ENCODE measurements around the gene INSRR.
A peak's percentile ranks its signal among the peaks of the same experiment; 100 is the strongest.

The INSRR gene

DNA sequence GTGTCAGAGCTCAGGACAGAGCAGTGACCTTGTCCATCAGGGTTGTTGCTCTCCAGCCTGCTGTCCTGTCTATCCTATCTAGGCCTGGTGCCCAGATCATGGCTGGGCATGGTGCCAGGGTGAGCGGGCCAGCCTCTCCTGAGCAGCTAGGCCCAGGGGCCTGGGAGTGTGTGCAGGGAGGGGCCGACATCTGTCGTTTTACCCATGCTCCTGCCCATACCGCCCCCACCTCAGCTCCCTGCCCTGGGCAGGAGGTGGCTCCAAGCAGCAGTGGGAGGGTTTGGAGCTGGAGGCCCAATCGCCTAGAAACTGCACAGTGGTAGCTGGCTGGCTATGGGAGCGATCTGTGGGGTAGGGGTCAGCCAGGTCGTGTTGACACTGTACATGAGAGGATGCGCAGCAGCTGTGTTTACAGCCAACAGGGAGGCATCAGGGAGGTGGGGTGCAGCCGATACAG lies 6.5 kb downstream of the INSRR start:
- DNase-seq (ENCODE audit: low read depth), result no peak
- TF ChIP-seq, protein P1, sequence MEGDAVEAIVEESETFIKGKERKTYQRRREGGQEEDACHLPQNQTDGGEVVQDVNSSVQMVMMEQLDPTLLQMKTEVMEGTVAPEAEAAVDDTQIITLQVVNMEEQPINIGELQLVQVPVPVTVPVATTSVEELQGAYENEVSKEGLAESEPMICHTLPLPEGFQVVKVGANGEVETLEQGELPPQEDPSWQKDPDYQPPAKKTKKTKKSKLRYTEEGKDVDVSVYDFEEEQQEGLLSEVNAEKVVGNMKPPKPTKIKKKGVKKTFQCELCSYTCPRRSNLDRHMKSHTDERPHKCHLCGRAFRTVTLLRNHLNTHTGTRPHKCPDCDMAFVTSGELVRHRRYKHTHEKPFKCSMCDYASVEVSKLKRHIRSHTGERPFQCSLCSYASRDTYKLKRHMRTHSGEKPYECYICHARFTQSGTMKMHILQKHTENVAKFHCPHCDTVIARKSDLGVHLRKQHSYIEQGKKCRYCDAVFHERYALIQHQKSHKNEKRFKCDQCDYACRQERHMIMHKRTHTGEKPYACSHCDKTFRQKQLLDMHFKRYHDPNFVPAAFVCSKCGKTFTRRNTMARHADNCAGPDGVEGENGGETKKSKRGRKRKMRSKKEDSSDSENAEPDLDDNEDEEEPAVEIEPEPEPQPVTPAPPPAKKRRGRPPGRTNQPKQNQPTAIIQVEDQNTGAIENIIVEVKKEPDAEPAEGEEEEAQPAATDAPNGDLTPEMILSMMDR (IDR thresholded peaks at IDR 0.05; ENCODE audit: low read depth, low read length, missing control alignments), result no peak

DNA sequence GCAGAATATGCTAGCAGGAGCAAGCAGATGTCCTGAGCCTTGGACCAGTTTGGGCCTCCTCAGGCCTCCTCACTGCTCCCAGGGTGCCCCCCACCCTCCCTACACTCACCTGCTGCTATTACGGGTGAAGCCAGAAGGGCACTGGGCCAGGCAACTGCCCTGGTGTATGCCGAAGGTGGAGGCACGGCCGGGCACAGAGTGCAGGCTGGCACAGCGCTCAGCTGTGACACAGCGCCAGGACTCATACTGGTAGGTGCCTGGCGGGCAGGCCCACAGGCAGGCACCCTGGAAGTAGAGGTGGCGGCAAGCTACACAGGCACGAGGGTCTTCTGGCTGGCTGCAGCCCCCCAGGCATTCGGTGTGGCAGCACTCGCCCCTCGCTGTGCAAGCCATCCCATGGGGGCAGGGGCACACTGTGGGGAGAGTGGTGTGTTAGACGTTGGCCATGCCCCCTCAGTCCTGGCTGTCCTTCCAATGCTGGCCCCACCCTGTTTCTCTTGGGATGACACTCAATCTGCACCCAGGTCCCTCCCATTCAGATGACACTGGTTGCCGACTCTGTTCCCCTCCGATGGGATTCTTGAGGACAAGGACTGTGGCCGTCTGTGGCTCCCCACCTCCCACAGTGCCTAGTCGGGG lies 7.0 kb downstream of the INSRR start:
- DNase-seq (ENCODE audit: low read depth), result no peak
- TF ChIP-seq, protein P1 (IDR thresholded peaks at IDR 0.05; ENCODE audit: low read depth, low read length, missing control alignments), result no peak
- no peak overlapping the region for H3K4me3 ChIP-seq (ENCODE audit: low read depth, low read length)
- in situ Hi-C loops (cut with HindIII; ENCODE audit: low sequenced_read_pairs), result no loop called here

More for the DNA sequence above, 6.5 kb downstream of the INSRR start:
- in situ Hi-C loops (cut with HindIII; ENCODE audit: low sequenced_read_pairs), result no loop called here
- H3K4me3 ChIP-seq (ENCODE audit: low read depth, low read length), result no peak overlapping the region

DNA sequence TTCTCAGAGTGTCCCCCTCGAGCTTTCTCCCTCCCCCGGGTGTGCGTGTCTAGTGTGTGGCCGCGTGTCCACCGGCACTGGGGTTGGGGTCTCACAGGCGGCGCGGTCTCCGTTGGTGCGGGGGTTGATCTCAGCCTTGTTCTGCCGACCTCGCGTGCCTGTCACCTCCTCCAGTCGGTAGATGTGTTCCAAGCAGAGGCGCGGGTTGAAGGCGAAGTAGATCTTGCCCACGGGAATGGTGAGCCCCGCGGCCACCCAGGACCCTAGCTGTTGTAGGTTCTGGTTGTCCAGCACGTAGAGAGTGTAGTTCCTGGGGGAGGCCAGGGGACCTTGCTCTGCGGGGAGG lies 9.8 kb downstream of the INSRR start:
- H3K4me3 ChIP-seq (ENCODE audit: low read depth, low read length), result no peak overlapping the region

DNA sequence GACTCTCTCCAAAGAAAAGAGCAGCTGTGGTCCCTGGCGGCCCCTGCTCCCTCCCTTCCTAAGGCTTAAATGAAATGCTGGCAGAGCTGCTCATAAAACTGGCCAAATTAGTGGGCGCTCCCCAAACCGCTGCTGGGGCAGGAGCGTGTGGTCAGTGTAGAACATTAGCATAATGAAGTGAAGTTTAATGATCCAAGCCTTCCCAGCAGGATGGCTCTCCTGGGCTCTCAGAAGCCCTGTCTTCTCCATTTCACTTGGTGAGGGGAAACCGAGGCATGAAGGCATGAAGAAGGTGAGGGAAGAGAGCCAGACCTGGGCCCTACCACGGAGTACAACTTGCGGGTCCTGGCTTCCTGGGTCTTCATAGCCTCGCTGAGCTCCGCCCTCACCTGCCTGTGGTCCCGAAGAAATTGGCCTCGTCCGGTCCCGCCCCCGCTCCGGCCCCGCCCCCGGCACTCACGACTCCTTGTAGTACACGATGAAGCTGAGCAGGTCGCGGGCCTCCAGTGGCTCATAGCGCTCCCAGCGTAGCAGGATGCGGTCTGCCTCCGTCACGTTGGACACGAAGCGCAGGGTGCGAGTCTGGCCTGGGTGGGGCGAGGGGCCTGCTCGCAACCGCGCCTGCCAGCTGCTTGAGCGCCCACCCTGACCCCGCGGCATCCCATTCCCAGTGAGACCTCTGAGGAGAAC lies 10.3 kb downstream of the INSRR start:
- in situ Hi-C loops (cut with HindIII; ENCODE audit: low sequenced_read_pairs), result no loop called here

More for the DNA sequence above, 9.8 kb downstream of the INSRR start:
- TF ChIP-seq, protein P1 (IDR thresholded peaks at IDR 0.05; ENCODE audit: low read depth, low read length, missing control alignments), result no peak
- in situ Hi-C loops (cut with HindIII; ENCODE audit: low sequenced_read_pairs), result no loop called here
- no peak for DNase-seq (ENCODE audit: low read depth)

DNA sequence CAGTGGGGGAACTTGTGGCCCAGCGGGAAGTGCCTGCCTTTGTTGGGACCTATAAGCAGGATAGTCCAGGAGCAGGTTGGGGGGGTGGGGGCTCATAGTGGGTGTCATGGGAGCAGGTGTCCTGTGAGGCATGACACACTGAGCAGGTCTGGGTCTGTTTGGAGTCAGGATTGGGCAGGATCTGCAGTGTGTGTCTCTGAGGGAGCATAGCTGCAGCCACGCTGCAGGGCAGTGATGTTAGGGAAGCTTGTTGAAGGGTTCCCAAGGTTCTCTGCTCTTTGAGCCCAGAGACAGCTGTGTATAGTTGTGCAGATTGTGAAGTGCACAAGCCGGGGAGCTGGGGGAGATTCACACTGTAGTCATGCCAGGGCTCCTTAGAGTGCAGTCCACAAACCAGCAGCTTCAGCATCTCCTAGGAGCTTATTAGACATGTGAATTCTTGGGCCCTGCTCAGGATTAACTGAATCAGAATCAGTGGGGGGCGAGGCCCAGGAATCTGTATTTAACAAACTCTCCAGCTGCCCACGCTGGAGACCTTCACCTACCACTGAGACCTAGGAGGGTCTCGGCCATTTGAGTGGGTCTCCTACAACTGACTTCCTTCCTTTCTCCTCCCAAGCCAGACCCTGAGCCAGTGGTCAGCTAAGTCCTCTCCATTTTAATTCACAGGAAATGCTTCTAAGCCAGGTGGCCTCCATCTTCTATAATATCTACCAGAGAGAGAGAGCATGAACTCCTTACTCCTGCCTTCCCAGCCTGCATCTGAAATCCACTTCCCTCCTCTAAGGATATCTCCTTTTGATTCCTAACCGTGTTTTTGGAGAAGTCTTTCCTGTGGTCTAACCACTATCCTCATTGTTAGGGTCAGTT lies 11.1 kb downstream of the INSRR start:
- TF ChIP-seq, protein P1 (IDR thresholded peaks at IDR 0.05; ENCODE audit: low read depth, low read length, missing control alignments), result no peak
- in situ Hi-C loops (cut with HindIII; ENCODE audit: low sequenced_read_pairs), result no loop called here
- no peak overlapping the region for H3K4me3 ChIP-seq (ENCODE audit: low read depth, low read length)
- DNase-seq (ENCODE audit: low read depth), result no peak

More for the DNA sequence above, 10.3 kb downstream of the INSRR start:
- DNase-seq (ENCODE audit: low read depth), result peak; percentile 70
- no peak overlapping the region for H3K4me3 ChIP-seq (ENCODE audit: low read depth, low read length)
- TF ChIP-seq, protein P1 (IDR thresholded peaks at IDR 0.05; ENCODE audit: low read depth, low read length, missing control alignments), result no peak

DNA sequence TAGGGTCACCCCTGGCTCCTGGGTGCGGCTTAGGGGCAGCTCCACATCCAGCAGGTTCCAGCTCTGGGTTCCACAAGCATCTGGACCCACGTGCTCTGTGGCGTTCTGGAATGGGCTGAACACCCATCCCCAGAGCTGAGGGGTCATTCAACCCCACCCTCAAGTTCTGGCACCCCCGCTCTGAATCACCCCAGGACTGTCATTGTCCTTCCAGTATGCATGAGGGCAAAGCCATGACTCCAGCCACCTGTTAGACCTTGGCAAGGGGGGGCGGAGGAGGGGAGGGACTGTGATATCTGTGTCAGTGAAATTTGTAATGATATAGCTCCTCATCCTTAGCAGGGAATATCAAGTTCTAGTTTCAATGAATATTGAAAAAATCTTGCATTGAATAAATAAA lies 12.3 kb downstream of the INSRR start:
- TF ChIP-seq, protein P1 (IDR thresholded peaks at IDR 0.05; ENCODE audit: low read depth, low read length, missing control alignments), result no peak
- in situ Hi-C loops (cut with HindIII; ENCODE audit: low sequenced_read_pairs), result no loop called here
- H3K4me3 ChIP-seq (ENCODE audit: low read depth, low read length), result no peak overlapping the region
- DNase-seq (ENCODE audit: low read depth), result no peak
